NCI-H1092 treated with DMSO at 0.1 percent for 48 hours (cell line): Measurements from ENCODE around the gene L2HGDH.
A peak's percentile ranks its signal among the peaks of the same experiment; 100 is the strongest.
"Not testable (repeated sequence)": the region's sequence is repeated elsewhere in the genome, so short reads cannot be mapped to it uniquely, and the experiment has no call there.

Experiments
- DNase-seq: peaks from one replicate; lab custom pipeline; 2025; lab: John Stamatoyannopoulos, UW

Gene L2HGDH

GRCh38 chr14:50339178-50339804, 27.3 kb upstream of the L2HGDH start:
- DNase-seq, result no peak

GRCh38 chr14:50338587-50338986, 26.6 kb upstream of the L2HGDH start:
- DNase-seq, result no peak

- peak; percentile 52 for DNase-seq
These were observed 24.2 kb upstream of the L2HGDH start for GRCh38 chr14:50335989-50336824.

- DNase-seq, result peak; percentile 83
These were observed 23.4 kb upstream of the L2HGDH start for GRCh38 chr14:50335389-50335788.

GRCh38 chr14:50334211-50334610, 22.2 kb upstream of the L2HGDH start:
- no peak for DNase-seq

GRCh38 chr14:50333014-50333509, 21.0 kb upstream of the L2HGDH start:
- DNase-seq, result no peak

GRCh38 chr14:50331596-50331995, 19.6 kb upstream of the L2HGDH start:
- no peak for DNase-seq

- peak; percentile 83 for DNase-seq
These were observed 9.1 kb upstream of the L2HGDH start for GRCh38 chr14:50321009-50321660.

GRCh38 chr14:50320283-50320682, 8.3 kb upstream of the L2HGDH start:
- DNase-seq, result no peak

- DNase-seq, result no peak
These were observed 7.7 kb upstream of the L2HGDH start for GRCh38 chr14:50319721-50320120.

- DNase-seq, result no peak
These were observed 7.3 kb upstream of the L2HGDH start for GRCh38 chr14:50319293-50319692.

GRCh38 chr14:50318031-50318626, 6.1 kb upstream of the L2HGDH start:
- DNase-seq, result peak; percentile 31

GRCh38 chr14:50314098-50314497, 2.1 kb upstream of the L2HGDH start:
- DNase-seq, result not testable (repeated sequence)

- DNase-seq, result peak; percentile 90
These were observed 665 bp upstream of the L2HGDH start for GRCh38 chr14:50312734-50313054.

- no peak for DNase-seq
These were observed 575 bp downstream of the L2HGDH start for GRCh38 chr14:50311337-50311971.

- DNase-seq, result no peak
These were observed 1.6 kb downstream of the L2HGDH start for GRCh38 chr14:50310445-50310844.

GRCh38 chr14:50308363-50308915, 3.6 kb downstream of the L2HGDH start:
- no peak for DNase-seq

- no peak for DNase-seq
These were observed 8.1 kb downstream of the L2HGDH start for GRCh38 chr14:50303744-50304471.

- no peak for DNase-seq
These were observed 10.1 kb downstream of the L2HGDH start for GRCh38 chr14:50301914-50302313.

GRCh38 chr14:50299585-50299984, 12.4 kb downstream of the L2HGDH start:
- no peak for DNase-seq

GRCh38 chr14:50290306-50290705, 21.7 kb downstream of the L2HGDH start:
- DNase-seq, result no peak
